CD8-positive, alpha-beta memory T cell (primary cell): Measurements from ENCODE around the gene IKZF1. TPM values are rescaled to one million over a fixed set of nuclear protein-coding genes. Genes with fewer than 3 reads are reported as not detected.
"Not testable (repeated sequence)": the region's sequence is repeated elsewhere in the genome, so short reads cannot be mapped to it uniquely, and the experiment has no call there.

ENCODE experiments used
- CTCF ChIA-PET: fragments of 350-600 bp; sonication (Branson Sonifier 250); formaldehyde crosslinking; loops from one replicate; lab custom pipeline; 2021; ENCODE audit warnings: antibody characterized with exemption; lab: Charles Lee
- POLR2A ChIA-PET: fragments of 350-600 bp; sonication (Branson Sonifier 250); formaldehyde crosslinking; loops from one replicate; lab custom pipeline; 2021; ENCODE audit warnings: antibody characterized with exemption; lab: Charles Lee
- DNase-seq, 5 donors: peaks; one replicate each; pipeline versions ENCODE4 v3.0.0 to v3.0.0-alpha.2; 2020 to 2022; ENCODE audit warnings: mixed read lengths in 1 of 5
- H3K27ac ChIP-seq: one replicate; pipeline ENCODE4 v1.7.0; 2013; ENCODE audit warnings: low read depth, mild to moderate bottlenecking, low read length, moderate library complexity
- H3K27me3 ChIP-seq: 2 replicates; pipeline ENCODE4 v1.7.0; 2013; ENCODE audit warnings: low read length, mild to moderate bottlenecking; ENCODE audit not compliant: insufficient read depth, poor library complexity, severe bottlenecking
- H3K36me3 ChIP-seq: 2 replicates; pipeline ENCODE4 v1.7.0; 2013; ENCODE audit warnings: mild to moderate bottlenecking, low read length, moderate library complexity; ENCODE audit not compliant: insufficient read depth
- H3K4me1 ChIP-seq: 2 replicates; pipeline ENCODE4 v1.7.0; 2013; ENCODE audit warnings: mild to moderate bottlenecking, low read length, moderate library complexity; ENCODE audit not compliant: insufficient read depth
- H3K4me3 ChIP-seq: 2 replicates; pipeline ENCODE4 v1.7.0; 2013; ENCODE audit warnings: mild to moderate bottlenecking, low read length
- H3K9me3 ChIP-seq: 2 replicates; pipeline ENCODE4 v1.7.0; 2013; ENCODE audit warnings: mild to moderate bottlenecking, low read length
- H3K27ac Mint-ChIP-seq, 8 donors: one replicate each; pipeline ENCODE4 v1.8.0; 2020 to 2021; ENCODE audit warnings: mixed read lengths in 8 of 8, mild to moderate bottlenecking in 6 of 8, inconsistent platforms in 3 of 8, moderate library complexity in 3 of 8
- H3K27me3 Mint-ChIP-seq, 2 donors: one replicate each; pipeline ENCODE4 v1.8.0; 2020 to 2021; ENCODE audit warnings: mixed read lengths in 2 of 2, mild to moderate bottlenecking in 1 of 2, moderate library complexity in 1 of 2
- H3K36me3 Mint-ChIP-seq, 3 donors: one replicate each; pipeline ENCODE4 v1.8.0; 2020 to 2021; ENCODE audit warnings: mixed read lengths in 3 of 3, inconsistent platforms in 1 of 3, mild to moderate bottlenecking in 1 of 3
- H3K4me1 Mint-ChIP-seq, 3 donors: one replicate each; pipeline ENCODE4 v1.8.0; 2020 to 2021; ENCODE audit warnings: mixed read lengths in 3 of 3, inconsistent platforms in 1 of 3, mild to moderate bottlenecking in 1 of 3
- H3K4me3 Mint-ChIP-seq, 7 donors: one replicate each; pipeline ENCODE4 v1.8.0; 2020 to 2021; ENCODE audit warnings: mixed read lengths in 7 of 7, mild to moderate bottlenecking in 6 of 7, moderate library complexity in 4 of 7, inconsistent platforms in 2 of 7
- H3K9me3 Mint-ChIP-seq, 5 donors: one replicate each; pipeline ENCODE4 v1.8.0; 2020 to 2022; ENCODE audit warnings: mixed read lengths in 5 of 5, mild to moderate bottlenecking in 3 of 5, moderate library complexity in 2 of 5, inconsistent platforms in 1 of 5
- polyA plus RNA-seq: library from polyadenylated mRNA; unstranded; fragments of 300-500 nt; fragmentation: Illumina TruSeq; gene quantifications from one replicate; pipeline ENCODE4 v1.2.3, GENCODE V29; 2021
- total RNA-seq, 2 experiments: library from RNA; stranded (reverse); gene quantifications; one replicate each; pipeline ENCODE4 v1.2.3, GENCODE V29; 2021

IKZF1 gene
- total and polyA plus RNA-seq, 3 experiments from 2014 or later, result 225 to 238 (median 226) TPM

DNA sequence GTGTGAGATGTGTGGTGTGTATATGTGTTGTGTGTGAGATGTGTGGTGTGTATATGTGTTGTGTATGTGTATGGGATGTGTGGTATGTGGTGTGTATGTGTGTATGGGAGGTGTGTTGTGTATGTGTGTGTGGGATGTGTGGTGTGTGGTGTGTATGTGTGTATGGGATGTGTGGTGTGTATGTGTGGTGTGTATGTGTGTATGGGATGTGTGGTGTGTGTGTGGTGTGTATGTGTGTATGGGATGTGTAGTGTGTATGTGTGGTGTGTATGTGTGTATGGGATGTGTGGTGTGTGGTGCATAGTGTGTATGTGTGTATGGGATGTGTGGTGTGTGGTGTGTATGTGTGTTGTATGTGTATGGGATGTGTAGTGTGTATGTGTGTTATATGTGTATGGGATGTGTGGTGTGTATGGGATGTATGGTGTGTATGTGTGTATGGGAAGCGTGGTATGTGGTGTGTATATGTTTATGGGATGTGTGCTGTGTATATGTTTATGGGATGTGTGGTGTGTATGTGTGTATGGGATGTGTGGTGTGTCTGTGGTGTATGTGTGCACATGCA, 30.8 kb downstream of the IKZF1 start:
- DNase-seq, result no peak
- H3K27ac ChIP-seq, result peak overlapping the region; percentile 1
- H3K9me3 Mint-ChIP-seq, result no peaks in the 10 kb centered on the region
- H3K27ac Mint-ChIP-seq, result no peak overlapping the region
- no peaks in the 10 kb centered on the region for H3K36me3 ChIP-seq
- no peaks in the 10 kb centered on the region for H3K9me3 ChIP-seq
- peaks cover 2 to 45% (median 8%) of the 10 kb centered on the region in 3 donors for H3K36me3 Mint-ChIP-seq
- peaks cover 100% of the 10 kb centered on the region for H3K4me1 ChIP-seq
- CTCF ChIA-PET, result interaction anchor here (1.3 to 40.0 kb wide), 3 partner anchors 19 to 129 kb away, joined by 4 to 815 read pairs (median 4); partner anchors contain the start of gene IKZF1
- H3K4me1 Mint-ChIP-seq, result no peaks in the 10 kb centered on the region
- H3K27me3 Mint-ChIP-seq, result no peaks in the 10 kb centered on the region
- POLR2A ChIA-PET, result interaction anchor here (1.1 to 8.1 kb wide), 6 partner anchors 11 to 68 kb away, joined by 3 to 136 read pairs (median 15); partner anchors contain the start of gene IKZF1
- H3K4me3 Mint-ChIP-seq, result no peak overlapping the region
- H3K4me3 ChIP-seq, result peak overlapping the region; percentile 7
- H3K27me3 ChIP-seq, result no peaks in the 10 kb centered on the region

DNA sequence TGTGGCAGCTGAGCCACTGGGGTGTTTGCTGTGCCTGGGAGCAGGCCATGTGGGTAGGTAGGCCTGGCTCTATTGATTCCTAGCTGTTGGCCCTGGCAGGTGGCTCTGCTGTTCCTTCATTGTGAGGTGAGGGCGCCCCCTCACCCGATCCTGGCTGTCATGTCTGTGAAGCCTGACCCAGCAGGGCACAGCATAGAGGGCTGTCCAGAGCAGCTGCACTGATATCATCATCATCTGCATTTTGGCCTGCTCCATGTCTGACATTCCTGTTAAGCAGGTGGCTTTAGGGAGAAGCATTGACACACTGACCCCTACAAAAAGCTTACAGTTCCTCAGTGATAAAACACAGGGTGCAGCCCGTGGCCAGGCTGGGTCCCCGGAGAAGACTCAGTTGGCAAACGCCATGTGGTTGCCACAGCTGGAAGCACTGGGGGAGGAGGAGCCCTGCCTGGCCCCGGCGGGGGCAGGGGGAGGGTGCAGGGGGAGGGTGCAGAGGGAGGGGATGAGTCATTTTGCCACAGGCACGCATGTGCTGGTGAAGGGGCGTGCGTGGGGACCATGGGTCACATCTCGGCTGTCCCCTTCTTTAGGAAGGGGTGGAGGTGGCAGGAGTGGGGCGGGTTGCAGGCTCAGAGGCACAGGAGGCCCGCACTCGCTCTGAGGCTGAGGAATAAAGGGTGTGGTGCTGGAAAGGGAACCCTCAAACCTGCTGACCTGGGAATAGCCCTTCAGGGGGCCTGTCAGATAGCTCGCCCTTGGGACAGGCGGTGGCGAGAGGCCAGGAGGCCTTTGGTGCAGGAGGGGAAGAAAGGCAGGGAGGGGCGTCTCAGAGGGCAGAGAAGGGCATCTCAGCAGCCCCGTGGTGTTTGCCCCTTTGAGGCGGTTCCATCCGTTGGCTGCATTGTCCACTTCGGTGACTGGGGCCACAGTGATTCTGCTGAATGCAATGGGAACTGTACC, 31.6 kb downstream of the IKZF1 start:
- no peaks in the 10 kb centered on the region for H3K9me3 Mint-ChIP-seq
- peak overlapping the region; percentile 49 for H3K27ac ChIP-seq
- no peaks in the 10 kb centered on the region for H3K36me3 ChIP-seq
- peaks cover 0 to 38% (median 8%) of the 10 kb centered on the region in 3 donors for H3K36me3 Mint-ChIP-seq
- H3K27me3 ChIP-seq, result no peaks in the 10 kb centered on the region
- no peak overlapping the region for H3K4me3 Mint-ChIP-seq
- H3K9me3 ChIP-seq, result no peaks in the 10 kb centered on the region
- H3K4me1 Mint-ChIP-seq, result peaks cover 0 to under 1% (median 0%) of the 10 kb centered on the region in 3 donors
- H3K27me3 Mint-ChIP-seq, result no peaks in the 10 kb centered on the region
- ChIA-PET CTCF (interaction anchor here (1.2 to 40.0 kb wide), 7 partner anchors 9 to 193 kb away, joined by 3 to 815 read pairs (median 4); partner anchors contain the start of gene IKZF1), POLR2A (interaction anchor here (0.7 to 8.1 kb wide), 9 partner anchors 10 to 69 kb away, joined by 3 to 136 read pairs (median 3); partner anchors contain the start of gene IKZF1)
- DNase-seq, result peak; percentile 71 to 93 (median 77)
- H3K4me1 ChIP-seq, result peaks cover 100% of the 10 kb centered on the region
- peak overlapping the region; percentile 32 for H3K4me3 ChIP-seq
- no peak overlapping the region for H3K27ac Mint-ChIP-seq

DNA sequence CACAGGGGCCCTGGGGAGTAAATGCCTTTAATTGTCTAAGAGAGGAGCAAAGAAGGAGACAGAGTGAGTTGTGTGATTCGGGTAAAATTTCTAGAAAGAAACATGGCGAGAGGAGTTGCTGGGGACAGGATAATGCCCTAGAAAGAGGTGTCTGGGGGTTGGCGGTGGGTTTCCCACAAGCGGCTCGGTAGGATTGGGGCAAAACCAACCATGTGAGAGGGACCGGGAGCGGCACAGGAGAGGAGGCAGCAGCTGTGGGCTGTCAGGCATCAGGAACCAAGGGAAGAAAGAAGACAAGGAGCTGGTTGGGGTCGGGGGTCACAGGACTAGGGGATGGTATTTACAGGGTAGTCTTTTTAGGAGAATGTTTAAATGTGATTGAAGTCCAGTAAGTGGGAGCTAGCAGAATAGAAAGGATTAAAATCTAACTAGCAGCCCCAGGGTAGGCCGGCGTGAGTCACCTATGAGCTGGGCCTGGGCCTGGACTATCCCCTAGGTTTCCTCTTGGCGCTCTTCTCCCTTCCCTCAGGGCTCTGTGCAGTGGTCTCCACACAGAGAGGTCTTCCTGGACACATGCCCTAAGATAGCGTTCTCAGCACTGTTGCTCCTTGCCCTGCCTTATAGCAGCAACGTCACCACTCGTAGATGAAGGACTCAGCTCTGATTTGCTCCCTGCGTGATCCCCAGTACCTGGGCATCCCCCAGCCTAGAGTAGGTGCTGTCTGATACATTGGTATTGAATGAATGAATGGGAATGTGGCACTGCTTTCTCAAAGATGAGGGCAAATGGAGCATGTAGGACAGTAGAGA, 32.6 kb downstream of the IKZF1 start:
- peaks cover 0 to 34% (median 6%) of the 10 kb centered on the region in 3 donors for H3K36me3 Mint-ChIP-seq

DNA sequence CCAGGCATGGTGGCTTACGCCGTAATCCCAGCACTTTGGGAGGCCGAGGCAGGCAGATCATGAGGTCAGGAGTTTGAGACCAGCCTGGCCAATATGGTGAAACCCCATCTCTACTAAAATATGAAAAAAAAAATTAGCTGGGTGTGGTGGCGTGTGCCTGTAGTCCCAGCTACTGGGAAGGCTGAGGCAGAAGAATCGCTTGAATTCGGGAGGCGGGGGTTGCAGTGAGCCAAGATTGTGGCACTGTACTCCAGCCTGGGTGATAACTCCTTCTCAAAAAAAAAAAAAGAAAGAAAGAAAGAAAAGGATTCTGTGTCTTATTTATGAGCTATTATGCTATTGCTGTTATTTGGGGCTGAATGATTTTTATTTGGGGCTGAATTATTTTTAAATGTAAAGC, 35.0 kb downstream of the IKZF1 start:
- H3K27me3 Mint-ChIP-seq, H3K9me3 Mint-ChIP-seq, H3K4me3 ChIP-seq, H3K27ac Mint-ChIP-seq, H3K9me3 ChIP-seq, H3K27me3 ChIP-seq: not testable (repeated sequence)
- H3K36me3 Mint-ChIP-seq, result peaks cover 6 to 46% (median 7%) of the 10 kb centered on the region in 3 donors
- ChIA-PET POLR2A (interaction anchor here (0.7 to 8.1 kb wide), 14 partner anchors 6 to 174 kb away, joined by 3 to 136 read pairs (median 6); partner anchors contain the start of gene IKZF1), CTCF (interaction anchor here (1.9 to 40.0 kb wide), 7 partner anchors 8 to 134 kb away, joined by 6 to 815 read pairs (median 23); partner anchors contain the start of gene IKZF1)
- Histone ChIP-seq H3K27ac (peak overlapping the region; percentile 64), H3K36me3 (peaks cover 11% of the 10 kb centered on the region), H3K4me1 (peaks cover 99% of the 10 kb centered on the region)
- peak overlapping the region in 1 of 7 donors; percentile 71 for H3K4me3 Mint-ChIP-seq
- H3K4me1 Mint-ChIP-seq, result peaks cover 0 to 35% (median 32%) of the 10 kb centered on the region in 3 donors
- DNase-seq, result peak in 1 of 5 donors; percentile 16

More for the DNA sequence above, 32.6 kb downstream of the IKZF1 start:
- Mint-ChIP-seq H3K4me1 (peaks cover 0 to 11% (median 9%) of the 10 kb centered on the region in 3 donors), H3K9me3 (no peaks in the 10 kb centered on the region), H3K4me3 (no peak overlapping the region), H3K27ac (no peak overlapping the region), H3K27me3 (peaks cover 0 to 2% of the 10 kb centered on the region in 2 donors)
- H3K9me3 ChIP-seq, result no peaks in the 10 kb centered on the region
- ChIA-PET POLR2A (interaction anchor here (0.7 to 8.1 kb wide), 14 partner anchors 9 to 130 kb away, joined by 3 to 136 read pairs (median 5); partner anchors contain the start of gene IKZF1), CTCF (interaction anchor here (1.0 to 40.0 kb wide), 10 partner anchors 8 to 194 kb away, joined by 3 to 815 read pairs (median 4); partner anchors contain the start of gene IKZF1)
- no peaks in the 10 kb centered on the region for H3K27me3 ChIP-seq
- DNase-seq, result peak in 1 of 5 donors; percentile 57
- H3K4me3 ChIP-seq, result peak overlapping the region; percentile 32
- H3K4me1 ChIP-seq, result peaks cover 100% of the 10 kb centered on the region
- H3K36me3 ChIP-seq, result no peaks in the 10 kb centered on the region
- H3K27ac ChIP-seq, result peak overlapping the region; percentile 49

DNA sequence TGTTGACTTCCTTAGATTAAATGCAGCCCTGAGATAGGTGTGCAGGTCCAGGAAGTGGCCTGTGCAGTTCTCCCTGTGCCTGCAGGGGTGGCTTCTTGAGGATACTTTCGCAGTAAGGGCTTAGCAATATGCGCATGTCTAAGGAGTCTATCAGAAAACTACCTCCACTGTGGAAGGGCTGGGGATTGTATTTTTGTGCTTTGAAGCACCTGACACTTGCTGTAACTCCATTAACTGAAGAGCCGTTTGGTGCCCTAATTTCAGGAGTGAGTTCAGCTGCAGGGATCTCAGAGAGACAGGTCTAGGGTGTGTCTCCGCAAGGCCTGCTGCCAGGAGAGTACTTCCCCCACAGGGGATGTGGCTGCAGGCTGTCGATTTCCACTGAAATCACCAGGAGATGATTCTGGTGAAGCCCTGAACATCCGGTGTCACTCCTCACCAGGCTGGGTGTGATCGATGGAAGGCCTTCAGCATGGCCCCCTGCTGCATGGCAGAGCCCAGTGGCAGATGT, 35.5 kb downstream of the IKZF1 start:
- H3K4me1 ChIP-seq, result peaks cover 99% of the 10 kb centered on the region
- Mint-ChIP-seq H3K9me3 (no peaks in the 10 kb centered on the region), H3K36me3 (peaks cover 7 to 49% (median 10%) of the 10 kb centered on the region in 3 donors), H3K27me3 (peaks cover 0 to 2% of the 10 kb centered on the region in 2 donors), H3K27ac (no peak overlapping the region), H3K4me1 (peaks cover 1 to 41% (median 35%) of the 10 kb centered on the region in 3 donors), H3K4me3 (peak overlapping the region in 1 of 7 donors; percentile 31)
- ChIA-PET CTCF (interaction anchor here (1.9 to 40.0 kb wide), 8 partner anchors 9 to 134 kb away, joined by 6 to 815 read pairs (median 20); partner anchors contain the start of gene IKZF1), POLR2A (interaction anchor here (0.7 to 8.1 kb wide), 9 partner anchors 6 to 175 kb away, joined by 4 to 136 read pairs (median 7); partner anchors contain the start of gene IKZF1)
- H3K27ac ChIP-seq, result peak overlapping the region; percentile 64
- H3K4me3 ChIP-seq, result peak overlapping the region; percentile 10
- H3K36me3 ChIP-seq, result peaks cover 12% of the 10 kb centered on the region
- H3K9me3 ChIP-seq, result no peaks in the 10 kb centered on the region
- H3K27me3 ChIP-seq, result no peaks in the 10 kb centered on the region
- peak; percentile 51 to 75 (median 67) for DNase-seq

DNA sequence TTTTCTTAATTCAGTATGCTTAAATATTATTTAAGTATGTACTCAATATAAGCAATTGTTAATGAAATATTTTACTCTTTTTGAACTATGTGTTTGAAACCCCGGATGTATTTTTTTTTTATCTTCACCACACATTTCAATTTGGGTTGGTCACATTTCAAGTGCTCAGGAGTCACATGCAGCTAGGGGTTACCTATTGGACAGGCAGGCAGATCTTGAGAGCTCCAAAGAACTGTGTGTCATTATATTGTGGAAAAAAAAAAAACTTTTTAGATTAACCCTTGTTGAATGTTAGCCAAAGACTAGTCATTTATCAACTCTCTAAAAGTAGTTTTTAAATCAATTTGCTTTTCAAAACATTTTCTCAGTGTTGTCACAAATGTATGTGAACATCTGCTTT, 37.2 kb downstream of the IKZF1 start:
- POLR2A ChIA-PET, result interaction anchor here (0.7 to 8.1 kb wide), 7 partner anchors 8 to 33 kb away, joined by 3 to 136 read pairs (median 6); no protein-coding TSS in a partner anchor
- Mint-ChIP-seq H3K9me3 (no peaks in the 10 kb centered on the region), H3K27ac (peak overlapping the region in 5 of 8 donors; percentile 84 to 99 (median 96)), H3K27me3 (peaks cover 0 to 2% of the 10 kb centered on the region in 2 donors), H3K36me3 (peaks cover 7 to 60% (median 19%) of the 10 kb centered on the region in 3 donors), H3K4me3 (peak overlapping the region; percentile 63 to 81 (median 75)), H3K4me1 (peaks cover 18 to 57% (median 52%) of the 10 kb centered on the region in 3 donors)
- DNase-seq, result peak in 1 of 5 donors; percentile 37
- no peak overlapping the region for H3K27ac ChIP-seq
- peaks cover 99% of the 10 kb centered on the region for H3K4me1 ChIP-seq
- H3K4me3 ChIP-seq, result peak overlapping the region; percentile 13
- H3K36me3 ChIP-seq, result peaks cover 16% of the 10 kb centered on the region
- CTCF ChIA-PET, result interaction anchor here (0.8 to 40.0 kb wide), 10 partner anchors 8 to 136 kb away, joined by 3 to 815 read pairs (median 12); partner anchors contain the start of gene IKZF1
- H3K9me3 ChIP-seq, result no peaks in the 10 kb centered on the region
- no peaks in the 10 kb centered on the region for H3K27me3 ChIP-seq
